ENCODE results near the gene IFFO2. TPM values are rescaled to one million over a fixed set of nuclear protein-coding genes. Genes with fewer than 3 reads are reported as not detected.

Gene IFFO2
- total RNA-seq, 3 donors from 2014 or later: 5.8 to 35.3 (median 34.4) TPM

DNA sequence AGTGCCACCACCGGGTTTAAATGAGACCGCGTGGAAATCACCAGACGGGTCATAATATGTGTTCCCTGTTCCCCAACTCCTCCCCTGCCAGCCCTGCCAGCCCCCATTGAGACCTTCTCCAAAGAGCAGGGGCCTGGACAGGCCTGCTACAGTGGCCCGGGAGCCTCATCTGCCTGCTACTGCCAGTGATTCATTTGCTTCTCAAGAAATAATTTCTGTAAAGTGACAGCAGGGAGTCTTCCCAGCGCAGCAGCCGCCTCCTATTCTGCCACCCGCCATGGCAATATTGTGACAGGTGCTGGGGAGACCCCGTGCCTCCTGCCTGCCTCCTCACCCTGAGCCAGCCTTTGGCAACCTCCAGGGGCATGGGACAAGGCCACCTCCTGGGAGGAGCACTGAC, 8.9 kb downstream of the IFFO2 start:
- TF ChIP-seq POLR2A (IDR thresholded peaks at IDR 0.05): no peak
- no peak for TF ChIP-seq POLR2AphosphoS5 (IDR thresholded peaks at IDR 0.05)

DNA sequence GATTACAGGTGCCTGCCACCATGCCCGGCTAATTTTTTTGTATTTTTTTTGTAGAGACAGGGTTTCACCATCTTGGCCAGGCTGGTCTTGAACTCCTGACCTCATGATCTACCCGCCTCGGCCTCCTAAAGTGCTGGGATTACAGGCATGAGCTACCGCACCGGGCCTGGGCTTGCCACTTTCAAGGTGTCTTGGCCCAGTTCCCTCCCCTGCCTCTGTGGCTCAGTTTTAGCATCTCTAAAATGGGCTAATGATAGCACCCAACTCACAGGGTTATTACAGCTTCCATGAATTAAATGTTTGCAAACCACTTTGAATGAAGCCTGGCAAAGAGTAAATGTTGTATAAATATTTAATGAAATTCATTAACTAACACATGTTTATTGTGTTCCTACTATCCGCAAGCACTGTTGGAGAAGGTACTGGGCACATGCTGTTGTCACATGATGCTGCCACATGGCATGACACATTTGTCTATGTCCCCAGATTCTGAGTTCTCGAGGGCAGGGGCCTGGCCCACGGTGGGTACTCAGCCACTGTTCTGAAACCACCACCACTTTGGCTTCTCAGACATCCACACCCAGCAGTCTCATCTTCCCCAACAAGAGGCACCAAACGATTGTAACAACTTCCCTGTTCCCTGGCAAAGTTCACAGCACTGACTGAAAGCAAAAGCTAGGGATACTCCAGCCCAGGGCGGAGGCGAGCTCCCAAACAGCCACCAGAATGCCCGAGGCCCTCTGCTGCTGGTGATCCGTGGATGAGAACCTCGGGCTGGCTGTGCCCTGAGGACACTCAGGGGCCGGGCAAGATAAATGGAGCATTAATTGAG, 9.7 kb downstream of the IFFO2 start:
- Histone ChIP-seq H3K27me3 (no peaks in the 10 kb centered on the region), H3K27ac (peak overlapping the region; percentile 83 to 92), H3K36me3 (no peaks in the 10 kb centered on the region), H3K4me1 (peaks cover 15 to 33% of the 10 kb centered on the region in 2 donors), H3K4me3 (no peak overlapping the region), H3K9me3 (no peaks in the 10 kb centered on the region)
- no peak for DNase-seq (ENCODE audit: low spot score in 2 of 2)
- intact Hi-C loops (cut with DNase I; ENCODE audit: low total_unique reads): no loop called here
- TF ChIP-seq, protein P1, sequence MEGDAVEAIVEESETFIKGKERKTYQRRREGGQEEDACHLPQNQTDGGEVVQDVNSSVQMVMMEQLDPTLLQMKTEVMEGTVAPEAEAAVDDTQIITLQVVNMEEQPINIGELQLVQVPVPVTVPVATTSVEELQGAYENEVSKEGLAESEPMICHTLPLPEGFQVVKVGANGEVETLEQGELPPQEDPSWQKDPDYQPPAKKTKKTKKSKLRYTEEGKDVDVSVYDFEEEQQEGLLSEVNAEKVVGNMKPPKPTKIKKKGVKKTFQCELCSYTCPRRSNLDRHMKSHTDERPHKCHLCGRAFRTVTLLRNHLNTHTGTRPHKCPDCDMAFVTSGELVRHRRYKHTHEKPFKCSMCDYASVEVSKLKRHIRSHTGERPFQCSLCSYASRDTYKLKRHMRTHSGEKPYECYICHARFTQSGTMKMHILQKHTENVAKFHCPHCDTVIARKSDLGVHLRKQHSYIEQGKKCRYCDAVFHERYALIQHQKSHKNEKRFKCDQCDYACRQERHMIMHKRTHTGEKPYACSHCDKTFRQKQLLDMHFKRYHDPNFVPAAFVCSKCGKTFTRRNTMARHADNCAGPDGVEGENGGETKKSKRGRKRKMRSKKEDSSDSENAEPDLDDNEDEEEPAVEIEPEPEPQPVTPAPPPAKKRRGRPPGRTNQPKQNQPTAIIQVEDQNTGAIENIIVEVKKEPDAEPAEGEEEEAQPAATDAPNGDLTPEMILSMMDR (IDR thresholded peaks at IDR 0.05): no peak
- TF ChIP-seq POLR2A (IDR thresholded peaks at IDR 0.05) (no peak), POLR2AphosphoS5 (IDR thresholded peaks at IDR 0.05) (no peak)

More for the DNA sequence above, 8.9 kb downstream of the IFFO2 start:
- Histone ChIP-seq H3K36me3 (no peaks in the 10 kb centered on the region), H3K27ac (peak overlapping the region; percentile 83 to 92), H3K4me1 (peaks cover 11 to 28% of the 10 kb centered on the region in 2 donors), H3K4me3 (no peak overlapping the region), H3K9me3 (no peaks in the 10 kb centered on the region), H3K27me3 (no peaks in the 10 kb centered on the region)
- intact Hi-C loops (cut with DNase I; ENCODE audit: low total_unique reads): no loop called here
- no peak for DNase-seq (ENCODE audit: low spot score in 2 of 2)

DNA sequence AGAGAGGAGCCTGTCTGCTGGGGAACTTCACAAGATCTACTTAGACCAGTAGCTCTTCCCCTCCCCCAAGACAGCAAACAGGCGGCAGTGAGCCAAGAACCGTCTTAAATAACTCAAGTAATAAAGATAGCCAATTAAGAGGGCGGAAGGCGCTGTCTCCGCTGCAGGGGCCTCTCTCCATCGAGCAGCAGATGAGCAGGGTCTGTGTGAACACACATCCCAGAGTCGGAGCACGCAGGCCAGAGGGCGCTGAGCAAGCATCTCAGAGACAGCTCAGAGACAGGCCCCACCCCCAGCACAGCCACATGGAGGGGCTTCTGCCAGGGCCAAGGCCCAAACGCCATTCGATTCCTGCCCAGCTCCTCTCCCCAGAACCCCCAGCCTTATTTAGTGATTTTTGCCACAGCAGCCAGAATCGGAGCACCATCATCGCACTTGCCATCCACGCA, 11.1 kb downstream of the IFFO2 start:
- DNase-seq (ENCODE audit: low spot score in 2 of 2): no peak
- intact Hi-C loops (cut with DNase I; ENCODE audit: low total_unique reads): no loop called here
- peaks cover 27 to 39% of the 10 kb centered on the region in 2 donors for H3K4me1 ChIP-seq
- H3K4me3 ChIP-seq: peak overlapping the region in 1 of 3 donors; percentile 24
- no peaks in the 10 kb centered on the region for H3K36me3 ChIP-seq
- H3K9me3 ChIP-seq: no peaks in the 10 kb centered on the region
- H3K27ac ChIP-seq: peak overlapping the region; percentile 38 to 84
- no peak for TF ChIP-seq POLR2A (IDR thresholded peaks at IDR 0.05)
- TF ChIP-seq, protein P1 (IDR thresholded peaks at IDR 0.05): no peak
- no peak for TF ChIP-seq POLR2AphosphoS5 (IDR thresholded peaks at IDR 0.05)
- no peaks in the 10 kb centered on the region for H3K27me3 ChIP-seq

DNA sequence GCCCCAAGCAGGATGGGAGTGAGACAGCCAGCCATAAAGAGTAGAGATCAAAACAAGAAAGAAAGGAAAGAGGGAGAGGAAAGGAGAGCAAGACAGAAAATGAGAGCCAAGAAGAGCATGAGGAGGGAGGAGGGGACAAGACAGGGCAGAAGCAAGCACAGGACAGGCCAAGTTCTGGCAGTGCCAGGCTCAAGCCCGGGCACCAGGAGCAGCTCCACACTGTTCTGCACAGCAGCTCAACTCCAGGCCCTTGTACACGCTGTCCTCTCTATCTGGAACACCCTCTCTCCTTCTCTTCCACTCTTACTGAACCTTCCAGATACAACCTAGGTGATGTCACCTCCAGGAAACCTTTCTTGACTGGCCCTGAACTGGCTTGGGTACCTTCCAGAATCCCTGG, 11.7 kb downstream of the IFFO2 start:
- no peak for DNase-seq (ENCODE audit: low spot score in 2 of 2)
- Histone ChIP-seq H3K4me1 (peaks cover 27 to 37% of the 10 kb centered on the region in 2 donors), H3K36me3 (no peaks in the 10 kb centered on the region), H3K27ac (peak overlapping the region; percentile 38 to 84), H3K9me3 (no peaks in the 10 kb centered on the region), H3K27me3 (no peaks in the 10 kb centered on the region), H3K4me3 (peak overlapping the region in 1 of 3 donors; percentile 24)
- TF ChIP-seq POLR2A (IDR thresholded peaks at IDR 0.05): no peak
- TF ChIP-seq, protein P1 (IDR thresholded peaks at IDR 0.05): no peak
- TF ChIP-seq POLR2AphosphoS5 (IDR thresholded peaks at IDR 0.05): no peak
- intact Hi-C loops (cut with DNase I; ENCODE audit: low total_unique reads): no loop called here

DNA sequence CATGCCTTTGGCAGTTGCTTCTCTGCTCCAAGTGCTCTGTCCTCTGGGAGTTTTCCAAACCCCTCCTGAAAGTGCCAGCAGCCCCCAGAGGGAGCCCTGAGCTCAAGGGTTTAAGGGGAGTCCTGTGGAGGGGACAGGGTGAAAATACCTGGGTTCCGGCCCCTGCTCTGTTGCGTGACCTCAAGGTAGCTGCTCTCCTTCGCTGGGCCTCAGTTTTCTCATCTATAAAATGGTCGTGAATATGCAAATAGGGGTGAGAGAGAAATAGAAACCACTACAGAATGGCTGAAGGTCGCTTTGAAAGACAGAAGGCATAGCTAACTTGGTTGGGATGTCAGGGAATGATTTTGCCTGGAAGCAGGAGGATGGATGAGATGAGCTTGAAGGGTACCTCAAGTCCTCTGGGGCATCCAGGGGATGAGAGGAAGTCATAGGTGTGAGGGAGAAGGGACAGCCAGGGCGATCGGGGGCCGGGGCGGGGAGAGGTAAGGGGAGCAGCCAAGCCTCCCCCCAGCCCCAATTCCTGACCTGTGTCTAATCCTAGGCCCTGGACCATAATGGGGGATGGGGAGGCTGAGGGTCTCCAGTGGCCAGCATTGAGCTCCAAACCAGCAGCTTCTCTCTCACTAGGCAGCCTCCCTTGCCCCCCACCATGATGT, 12.4 kb downstream of the IFFO2 start:
- H3K4me1 ChIP-seq: peaks cover 27 to 35% of the 10 kb centered on the region in 2 donors
- H3K27ac ChIP-seq: peak overlapping the region; percentile 38 to 84
- H3K4me3 ChIP-seq: no peak overlapping the region
- intact Hi-C loops (cut with DNase I; ENCODE audit: low total_unique reads): no loop called here
- no peaks in the 10 kb centered on the region for H3K36me3 ChIP-seq
- H3K9me3 ChIP-seq: no peaks in the 10 kb centered on the region
- DNase-seq (ENCODE audit: low spot score in 2 of 2): no peak
- TF ChIP-seq, protein P1 (IDR thresholded peaks at IDR 0.05): no peak
- TF ChIP-seq POLR2A (IDR thresholded peaks at IDR 0.05) (no peak), POLR2AphosphoS5 (IDR thresholded peaks at IDR 0.05) (no peak)
- H3K27me3 ChIP-seq: no peaks in the 10 kb centered on the region
